Cerebellar nuclear complex (tissue), 1 donor: ENCODE data around the gene C3orf20.

Experiments
- DNase-seq, 2 experiments: peaks; one replicate each; lab custom pipeline; 2025; lab: John Stamatoyannopoulos, UW

The C3orf20 gene

GRCh38 chr3:14758959-14759358, 84.0 kb downstream of the C3orf20 start:
- no peak for DNase-seq

DNA sequence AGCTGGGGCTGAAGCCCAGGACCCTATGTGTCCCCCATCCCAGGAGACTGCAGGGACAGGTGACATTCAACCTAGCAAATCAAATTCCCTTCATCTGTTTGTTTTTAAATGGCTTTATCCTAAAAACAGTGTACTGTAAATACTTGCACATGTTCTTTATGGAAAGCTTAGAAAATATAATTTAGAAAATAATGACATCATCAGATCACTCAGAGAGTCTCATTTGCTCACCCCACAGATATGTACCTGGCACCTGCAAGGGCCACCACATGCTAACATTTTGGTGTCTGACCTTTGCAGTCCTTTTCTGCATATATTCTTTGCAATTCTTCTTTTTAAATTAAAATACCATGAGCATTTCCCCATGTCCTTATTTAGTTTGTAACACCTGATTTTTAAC, 85.2 kb downstream of the C3orf20 start:
- DNase-seq: no peak

GRCh38 chr3:14761121-14761672, 86.3 kb downstream of the C3orf20 start:
- DNase-seq: no peak

DNA sequence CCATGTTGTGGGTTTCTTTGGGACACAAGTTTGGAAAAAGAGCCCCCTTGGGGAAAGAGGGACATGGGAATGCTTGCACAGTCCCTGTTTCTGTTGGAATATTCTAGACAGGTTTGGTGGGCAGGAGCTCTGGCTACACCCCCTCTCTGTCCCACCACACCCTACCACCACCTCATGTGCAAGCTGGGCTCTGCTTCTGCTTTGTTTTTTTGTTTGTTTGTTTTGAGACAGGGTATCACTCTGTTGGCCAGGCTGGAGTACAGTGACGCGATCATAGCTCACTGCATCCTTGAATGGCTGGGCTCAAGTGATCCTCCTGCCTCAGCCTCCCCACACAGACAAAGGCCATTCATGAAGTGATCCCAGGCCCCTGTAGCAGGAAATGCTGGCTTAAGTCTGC, 86.9 kb downstream of the C3orf20 start:
- DNase-seq: no peak

DNA sequence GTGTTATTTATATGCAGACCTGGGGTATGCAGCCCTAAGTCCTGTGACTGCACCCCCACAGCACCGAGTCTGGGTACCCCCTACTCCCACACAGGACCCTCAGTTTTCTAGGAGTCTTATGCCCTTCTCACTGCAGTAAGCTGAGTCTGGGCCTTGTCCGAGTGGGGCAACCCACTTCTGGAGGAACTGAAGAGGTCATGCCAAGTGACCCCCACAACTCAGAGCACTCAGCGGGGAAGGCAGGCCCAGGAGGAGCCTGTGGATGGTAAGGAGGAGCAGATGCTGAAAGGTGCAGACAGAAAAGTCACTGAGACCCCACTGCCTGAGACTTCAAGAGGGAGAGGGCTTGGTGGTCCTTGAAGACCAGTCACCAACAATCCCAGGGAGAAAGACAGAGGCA, 87.8 kb downstream of the C3orf20 start:
- DNase-seq: no peak

DNA sequence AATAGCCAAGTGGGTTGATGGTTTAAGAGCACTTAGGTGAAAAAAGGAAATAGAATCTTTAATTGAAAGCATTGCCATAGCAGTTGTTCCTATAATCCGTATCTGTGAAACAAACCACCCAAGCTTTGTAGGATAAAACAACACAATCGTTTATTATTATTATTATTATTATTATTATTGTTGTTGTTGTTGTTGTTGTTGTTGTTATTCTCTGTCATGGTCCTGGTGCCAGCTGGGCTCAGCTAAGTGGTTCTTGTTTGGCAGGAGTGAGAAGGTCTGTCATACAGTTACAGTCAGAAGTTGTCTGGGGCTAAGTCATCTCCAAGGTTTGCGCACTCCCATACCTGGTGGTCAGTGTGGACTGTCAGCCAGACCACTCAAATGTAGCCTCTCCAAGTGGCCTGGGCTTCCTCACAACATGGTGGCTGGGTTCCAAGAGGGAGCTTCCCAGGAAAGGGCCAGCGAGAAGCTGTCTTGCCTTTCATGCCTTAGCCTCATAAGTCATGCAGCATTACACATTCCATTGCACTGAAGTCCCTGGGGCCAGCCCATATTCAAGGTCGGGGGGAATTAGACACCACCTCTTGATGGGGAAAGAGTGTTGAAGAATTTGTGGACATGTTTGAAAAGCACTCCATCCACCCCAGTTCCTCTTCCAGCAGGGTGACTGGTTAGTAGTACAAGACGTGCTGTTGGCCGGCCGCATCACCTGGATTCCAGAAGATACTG, 89.6 kb downstream of the C3orf20 start:
- DNase-seq: no peak

- no peak for DNase-seq
Observed at GRCh38 chr3:14765060-14765400, 90.1 kb downstream of the C3orf20 start.

DNA sequence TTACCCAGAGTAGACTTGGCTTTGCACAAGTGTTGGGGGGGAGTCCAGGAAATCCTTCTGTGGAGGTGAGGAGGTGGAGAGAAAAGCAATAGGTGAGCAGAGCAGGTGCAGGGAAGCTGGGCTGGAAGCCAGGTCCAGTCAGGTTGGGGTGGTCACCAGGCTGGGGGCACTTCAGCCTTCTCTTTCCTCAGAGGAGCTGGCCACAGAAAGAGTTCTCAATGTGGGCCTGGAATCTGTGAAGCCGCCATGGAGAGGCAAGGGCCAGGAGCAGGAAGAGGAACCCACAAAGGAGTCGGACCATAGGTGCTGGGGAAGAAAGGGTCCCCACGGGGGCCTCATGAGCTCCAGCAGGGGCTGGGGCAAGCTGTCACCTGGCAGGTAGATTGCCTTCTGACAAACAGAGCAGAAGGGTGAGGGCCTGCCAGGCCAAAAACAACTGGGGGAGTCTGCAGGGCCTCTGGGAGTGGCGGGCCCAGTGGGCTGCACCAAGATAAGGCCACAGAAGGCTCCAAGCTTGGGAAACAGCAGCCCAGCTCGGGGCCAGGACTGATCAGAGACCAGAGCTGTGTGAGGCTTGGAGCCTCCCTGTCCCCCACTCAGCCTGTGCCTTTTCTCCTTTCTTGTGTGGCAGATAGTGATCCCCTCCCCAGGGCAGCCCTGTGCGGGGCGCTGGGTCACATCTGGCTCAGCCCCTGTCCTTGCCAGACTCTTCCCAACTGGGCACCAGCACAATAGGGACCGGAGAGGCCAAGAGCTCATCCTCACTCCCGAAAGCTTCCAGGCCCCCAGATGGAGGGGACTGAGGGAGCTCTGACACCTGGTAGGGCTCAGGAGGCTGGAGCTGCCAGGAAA, 90.9 kb downstream of the C3orf20 start:
- no peak for DNase-seq

- DNase-seq: no peak
Observed at GRCh38 chr3:14766428-14767244, 91.7 kb downstream of the C3orf20 start.

GRCh38 chr3:14767245-14768051, 92.5 kb downstream of the C3orf20 start:
- no peak for DNase-seq

GRCh38 chr3:14768182-14768790, 93.3 kb downstream of the C3orf20 start:
- no peak for DNase-seq

DNA sequence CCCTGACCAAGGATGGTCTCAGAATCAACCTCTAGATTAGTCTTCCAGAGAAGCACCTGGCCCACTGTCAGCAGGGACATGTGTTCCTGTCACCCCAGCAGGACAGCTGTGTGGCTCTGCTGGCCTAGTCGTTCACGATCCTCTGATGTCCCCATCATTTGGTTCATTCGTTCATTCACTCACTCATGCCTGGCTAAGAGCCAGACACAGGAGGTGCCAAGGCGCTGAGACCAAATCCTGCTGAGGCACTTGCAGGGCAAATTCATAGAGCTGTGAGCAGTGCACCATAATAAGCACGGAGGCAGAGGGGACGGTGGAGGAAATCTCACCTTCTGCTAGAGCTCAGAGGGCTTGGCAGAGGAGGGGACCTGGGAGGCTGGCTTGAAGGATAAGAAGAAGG, 93.9 kb downstream of the C3orf20 start:
- DNase-seq: no peak

- no peak for DNase-seq
Observed at GRCh38 chr3:14769544-14770325, 94.8 kb downstream of the C3orf20 start.

DNA sequence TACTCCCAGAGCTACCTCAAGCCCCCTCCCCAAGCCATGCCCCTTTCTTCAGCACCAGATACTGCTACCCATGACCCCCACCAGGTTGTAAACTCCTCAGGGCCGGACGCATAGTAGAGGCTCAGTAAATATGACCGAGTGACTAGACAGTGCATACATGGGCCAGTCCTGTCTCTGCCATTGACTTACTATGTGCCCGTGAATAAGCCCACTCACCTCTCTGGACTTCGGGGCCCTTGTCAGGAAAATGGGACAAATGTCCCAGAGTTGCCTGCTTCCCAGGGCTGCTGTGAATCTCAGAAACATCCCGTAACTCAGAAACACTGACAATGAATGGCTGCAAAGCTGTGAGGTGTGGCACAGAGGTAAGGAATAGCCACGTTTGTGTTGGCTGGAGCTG, 95.7 kb downstream of the C3orf20 start:
- DNase-seq: no peak

DNA sequence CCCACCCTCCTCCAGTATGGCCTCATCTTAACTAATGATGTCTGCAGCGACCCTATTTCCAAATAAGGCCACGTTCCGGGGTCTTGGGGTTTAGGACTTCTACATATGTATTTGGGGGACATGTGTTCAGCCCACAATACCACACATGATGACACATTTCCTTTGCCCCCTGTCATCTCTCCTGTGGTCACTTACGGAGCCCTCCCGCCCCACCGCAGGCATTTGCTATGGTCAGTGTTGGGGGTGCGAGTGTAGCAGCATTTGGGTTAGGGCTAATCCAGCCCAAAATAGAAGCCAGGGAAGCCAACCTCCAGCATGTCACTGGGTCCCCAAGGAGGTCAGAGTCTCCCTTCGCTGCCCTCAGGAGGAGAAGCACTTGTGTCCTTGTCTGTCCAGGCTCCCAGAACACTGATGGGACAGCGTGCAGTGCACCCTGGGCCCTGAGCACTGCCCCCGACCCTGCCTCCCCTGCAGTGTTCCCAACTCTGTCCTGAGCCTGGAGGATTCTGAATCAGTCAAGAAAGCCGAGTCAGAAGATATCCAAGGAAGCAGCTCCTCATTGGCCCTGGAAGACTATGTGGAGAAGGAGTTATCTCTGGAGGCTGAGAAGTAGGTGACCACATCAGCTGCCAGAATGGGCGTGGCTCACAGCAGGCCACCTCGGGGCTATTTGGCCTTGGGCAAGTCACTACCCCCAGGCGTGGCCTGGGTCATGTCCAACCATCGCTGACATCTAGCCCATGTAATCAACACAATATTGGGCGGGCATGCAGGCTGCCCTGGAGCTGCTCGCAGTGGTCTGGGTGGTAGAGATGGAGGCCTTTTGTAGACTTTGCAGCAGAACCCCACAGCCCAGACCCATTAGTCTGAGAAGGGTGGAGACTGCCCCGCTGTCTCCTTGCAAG, 96.9 kb downstream of the C3orf20 start:
- no peak for DNase-seq

- no peak for DNase-seq
Observed at GRCh38 chr3:14772533-14773138, 97.7 kb downstream of the C3orf20 start.

- DNase-seq: no peak
Observed at GRCh38 chr3:14773281-14773680, 98.3 kb downstream of the C3orf20 start.

GRCh38 chr3:14773691-14774128, 98.8 kb downstream of the C3orf20 start:
- no peak for DNase-seq

GRCh38 chr3:14774431-14774830, 99.5 kb downstream of the C3orf20 start:
- no peak for DNase-seq
